Liver (tissue), 9 donors: ENCODE data around the gene ALDOA. TPM values are rescaled to one million over a fixed set of nuclear protein-coding genes. Genes with fewer than 3 reads are reported as not detected.

Experiments used
- DNase-seq: peaks from one replicate; pipeline ENCODE4 v3.0.0-alpha.2; 2017; ENCODE audit warnings: low spot score
- H3K27ac ChIP-seq, 2 donors: one replicate each; pipeline ENCODE4 v1.7.0; 2013; ENCODE audit warnings: inconsistent platforms in 2 of 2, low read length in 2 of 2, control low read depth in 1 of 2, low read depth in 1 of 2, mild to moderate bottlenecking in 1 of 2
- H3K27me3 ChIP-seq, 4 donors: one replicate each; pipeline versions ENCODE4 v1.6.1 to v1.7.0; 2013; ENCODE audit warnings: low read length in 3 of 4, inconsistent platforms in 1 of 4, mild to moderate bottlenecking in 1 of 4, moderate library complexity in 1 of 4; ENCODE audit not compliant: control insufficient read depth in 4 of 4, insufficient read depth in 4 of 4
- H3K36me3 ChIP-seq, 4 donors: one replicate each; pipeline versions ENCODE4 v1.6.1 to v1.7.0; 2013; ENCODE audit warnings: low read length in 3 of 4, mild to moderate bottlenecking in 3 of 4, low read depth in 1 of 4, moderate library complexity in 1 of 4; ENCODE audit not compliant: control insufficient read depth in 4 of 4, insufficient read depth in 3 of 4
- H3K4me1 ChIP-seq, 4 donors: one replicate each; pipeline versions ENCODE4 v1.6.1 to v1.7.0; 2013; ENCODE audit warnings: low read length in 3 of 4, mild to moderate bottlenecking in 3 of 4, moderate library complexity in 1 of 4; ENCODE audit not compliant: control insufficient read depth in 4 of 4, insufficient read depth in 4 of 4
- H3K4me3 ChIP-seq, 3 donors: one replicate each; pipeline versions ENCODE4 v1.6.1 to v1.7.0; 2013; ENCODE audit warnings: low read length in 3 of 3, control low read depth in 1 of 3, low read depth in 1 of 3, mild to moderate bottlenecking in 1 of 3
- H3K9ac ChIP-seq, 2 donors: one replicate each; pipeline ENCODE4 v1.7.0; 2013; ENCODE audit warnings: low read length in 2 of 2, mild to moderate bottlenecking in 2 of 2, moderate library complexity in 2 of 2, control low read depth in 1 of 2, low read depth in 1 of 2
- H3K9me3 ChIP-seq, 4 donors: one replicate each; pipeline versions ENCODE4 v1.6.1 to v1.7.0; 2013; ENCODE audit warnings: low read length in 3 of 4; ENCODE audit not compliant: control insufficient read depth in 4 of 4
- EGR1 ChIP-seq, 2 donors: IDR thresholded peaks; 2 replicates each; pipeline ENCODE4 v1.6.1; 2016 to 2018; ENCODE audit warnings: antibody characterized with exemption in 2 of 2, low read depth in 2 of 2
- FOXA1 ChIP-seq: IDR thresholded peaks from 2 replicates; pipeline ENCODE4 v1.6.1; 2016; ENCODE audit warnings: antibody characterized with exemption
- FOXA2 ChIP-seq: IDR thresholded peaks from 2 replicates; pipeline ENCODE4 v1.6.1; 2016; ENCODE audit warnings: antibody characterized with exemption
- GABPA ChIP-seq, 2 donors: IDR thresholded peaks in 1 of 2; conservative IDR thresholded peaks in 1 of 2; 2 replicates each; pipeline ENCODE4 v1.6.1; 2016; ENCODE audit warnings: antibody characterized with exemption in 2 of 2, mild to moderate bottlenecking in 1 of 2, moderate library complexity in 1 of 2
- HNF4A ChIP-seq, 2 donors: conservative IDR thresholded peaks; 2 replicates each; pipeline ENCODE4 v1.6.1; 2016; ENCODE audit warnings: antibody characterized with exemption in 2 of 2, mild to moderate bottlenecking in 2 of 2
- HNF4G ChIP-seq: IDR thresholded peaks from 2 replicates; pipeline ENCODE4 v1.6.1; 2016; ENCODE audit warnings: antibody characterized with exemption
- JUND ChIP-seq, 2 donors: IDR thresholded peaks; 2 replicates each; pipeline ENCODE4 v1.6.1; 2016; ENCODE audit warnings: antibody characterized with exemption in 2 of 2
- NR2F2 ChIP-seq: IDR thresholded peaks from 2 replicates; pipeline ENCODE4 v1.6.1; 2016; ENCODE audit warnings: antibody characterized with exemption
- RAD21 ChIP-seq, 2 donors: IDR thresholded peaks; 2 replicates each; pipeline ENCODE4 v1.6.1; 2016; ENCODE audit warnings: antibody characterized with exemption in 2 of 2, mild to moderate bottlenecking in 2 of 2
- RXRA ChIP-seq, 2 donors: IDR thresholded peaks; 2 replicates each; pipeline ENCODE4 v1.6.1; 2017 to 2018; ENCODE audit warnings: antibody characterized with exemption in 2 of 2, mild to moderate bottlenecking in 1 of 2
- SP1 ChIP-seq: IDR thresholded peaks from 2 replicates; pipeline ENCODE4 v1.6.1; 2018; ENCODE audit warnings: antibody characterized with exemption, mild to moderate bottlenecking
- TAF1 ChIP-seq: conservative IDR thresholded peaks from 2 replicates; pipeline ENCODE4 v1.6.1; 2016; ENCODE audit warnings: antibody characterized with exemption, mild to moderate bottlenecking
- YY1 ChIP-seq: IDR thresholded peaks from 2 replicates; pipeline ENCODE4 v1.6.1; 2016; ENCODE audit warnings: antibody characterized with exemption, mild to moderate bottlenecking
- WGBS: extraction: QIAGEN DNeasy Blood & Tissue Kit; methylation state at CpG from one replicate; pipeline ENCODE4 v1.1.7; 2013; 5-methylcytosine and 5-hydroxymethylcytosine counted together
- polyA plus RNA-seq, 2 donors: library from polyadenylated mRNA; stranded (reverse) in 1 of 2; unstranded in 1 of 2; fragments of 200-250 nt in 1 of 2; fragments of >200 nt in 1 of 2; fragmentation: Nextera tagmentation in 1 of 2; extraction: Ambion mirVana in 1 of 2; gene quantifications; one replicate each; pipeline versions ENCODE4 v1.2.1 to v1.2.3, GENCODE V29; 2013 to 2015
- total RNA-seq, 2 donors: library from RNA; depleted of rRNA; stranded (reverse); fragments of >200 nt; gene quantifications; one replicate each; pipeline ENCODE4 v1.2.3, GENCODE V29; 2014
- TF ChIP-seq, protein P1 (sequence below): IDR thresholded peaks from 2 replicates; pipeline ENCODE4 v1.6.1; 2016; ENCODE audit warnings: antibody characterized with exemption
- TF ChIP-seq, protein P2 (sequence below): IDR thresholded peaks from 2 replicates; pipeline ENCODE4 v1.6.1; 2016; ENCODE audit warnings: antibody characterized with exemption
- TF ChIP-seq, protein P3 (sequence below): fragments of 150-350 bp; IDR thresholded peaks from 2 replicates; pipeline ENCODE4 v1.5.1; 2017; ENCODE audit warnings: improper control_type of control experiment, low read depth, low read length; ENCODE audit not compliant: missing input control
- TF ChIP-seq, protein P4 (sequence below): IDR thresholded peaks from 2 replicates; pipeline ENCODE4 v1.6.1; 2016; ENCODE audit warnings: antibody characterized with exemption, mild to moderate bottlenecking
- TF ChIP-seq, protein P5 (sequence below): IDR thresholded peaks from 2 replicates; pipeline ENCODE4 v1.6.1; 2016; ENCODE audit warnings: antibody characterized with exemption
- donor health status: healthy.
- donor health status: healthy.
- donor health status: healthy.
- donor health status: healthy.
- donor health status: healthy.

ALDOA gene
- total and polyA plus RNA-seq, 4 donors, result 96.8 to 251 (median 121) TPM

DNA sequence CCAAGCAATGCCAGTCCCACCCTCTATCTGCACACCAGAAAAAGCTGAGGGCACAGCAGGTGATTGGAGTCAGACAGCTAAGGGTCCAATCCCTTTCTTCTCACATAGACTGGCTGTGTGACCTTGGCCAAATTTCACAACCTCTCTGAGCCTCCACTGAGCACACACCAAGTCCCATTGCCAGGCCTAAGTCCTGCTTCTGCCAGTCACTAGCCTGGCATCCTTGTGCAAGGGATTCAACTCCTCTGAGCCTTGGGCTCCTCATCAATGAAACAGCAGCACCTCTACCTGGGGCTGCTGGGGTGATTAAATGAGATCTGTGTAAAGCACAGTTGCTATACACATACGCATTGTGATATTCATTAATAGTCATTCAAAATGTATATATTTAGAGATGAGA lies 19.0 kb upstream of the ALDOA start:
- Histone ChIP-seq H3K4me3 (no peak overlapping the region), H3K27me3 (no peaks in the 10 kb centered on the region), H3K27ac (no peak overlapping the region), H3K36me3 (no peaks in the 10 kb centered on the region), H3K9me3 (no peaks in the 10 kb centered on the region), H3K4me1 (no peaks in the 10 kb centered on the region), H3K9ac (no peak overlapping the region)
- 97% methylated on average over 1 of the region's 1 CpG for WGBS
- TF ChIP-seq GABPA (IDR thresholded peaks at IDR 0.05 in 1 of 2, conservative IDR thresholded peaks at IDR 0.05 in 1 of 2), result no peak
- no peak for TF ChIP-seq NR2F2
- no peak for TF ChIP-seq SP1
- TF ChIP-seq, protein P1, sequence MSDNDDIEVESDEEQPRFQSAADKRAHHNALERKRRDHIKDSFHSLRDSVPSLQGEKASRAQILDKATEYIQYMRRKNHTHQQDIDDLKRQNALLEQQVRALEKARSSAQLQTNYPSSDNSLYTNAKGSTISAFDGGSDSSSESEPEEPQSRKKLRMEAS, result no peak
- TF ChIP-seq, protein P2, sequence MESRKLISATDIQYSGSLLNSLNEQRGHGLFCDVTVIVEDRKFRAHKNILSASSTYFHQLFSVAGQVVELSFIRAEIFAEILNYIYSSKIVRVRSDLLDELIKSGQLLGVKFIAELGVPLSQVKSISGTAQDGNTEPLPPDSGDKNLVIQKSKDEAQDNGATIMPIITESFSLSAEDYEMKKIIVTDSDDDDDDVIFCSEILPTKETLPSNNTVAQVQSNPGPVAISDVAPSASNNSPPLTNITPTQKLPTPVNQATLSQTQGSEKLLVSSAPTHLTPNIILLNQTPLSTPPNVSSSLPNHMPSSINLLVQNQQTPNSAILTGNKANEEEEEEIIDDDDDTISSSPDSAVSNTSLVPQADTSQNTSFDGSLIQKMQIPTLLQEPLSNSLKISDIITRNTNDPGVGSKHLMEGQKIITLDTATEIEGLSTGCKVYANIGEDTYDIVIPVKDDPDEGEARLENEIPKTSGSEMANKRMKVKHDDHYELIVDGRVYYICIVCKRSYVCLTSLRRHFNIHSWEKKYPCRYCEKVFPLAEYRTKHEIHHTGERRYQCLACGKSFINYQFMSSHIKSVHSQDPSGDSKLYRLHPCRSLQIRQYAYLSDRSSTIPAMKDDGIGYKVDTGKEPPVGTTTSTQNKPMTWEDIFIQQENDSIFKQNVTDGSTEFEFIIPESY, result no peak
- no peak for TF ChIP-seq JUND (IDR thresholded peaks at IDR 0.05)
- no peak for TF ChIP-seq RAD21 (IDR thresholded peaks at IDR 0.05)
- TF ChIP-seq, protein P3, sequence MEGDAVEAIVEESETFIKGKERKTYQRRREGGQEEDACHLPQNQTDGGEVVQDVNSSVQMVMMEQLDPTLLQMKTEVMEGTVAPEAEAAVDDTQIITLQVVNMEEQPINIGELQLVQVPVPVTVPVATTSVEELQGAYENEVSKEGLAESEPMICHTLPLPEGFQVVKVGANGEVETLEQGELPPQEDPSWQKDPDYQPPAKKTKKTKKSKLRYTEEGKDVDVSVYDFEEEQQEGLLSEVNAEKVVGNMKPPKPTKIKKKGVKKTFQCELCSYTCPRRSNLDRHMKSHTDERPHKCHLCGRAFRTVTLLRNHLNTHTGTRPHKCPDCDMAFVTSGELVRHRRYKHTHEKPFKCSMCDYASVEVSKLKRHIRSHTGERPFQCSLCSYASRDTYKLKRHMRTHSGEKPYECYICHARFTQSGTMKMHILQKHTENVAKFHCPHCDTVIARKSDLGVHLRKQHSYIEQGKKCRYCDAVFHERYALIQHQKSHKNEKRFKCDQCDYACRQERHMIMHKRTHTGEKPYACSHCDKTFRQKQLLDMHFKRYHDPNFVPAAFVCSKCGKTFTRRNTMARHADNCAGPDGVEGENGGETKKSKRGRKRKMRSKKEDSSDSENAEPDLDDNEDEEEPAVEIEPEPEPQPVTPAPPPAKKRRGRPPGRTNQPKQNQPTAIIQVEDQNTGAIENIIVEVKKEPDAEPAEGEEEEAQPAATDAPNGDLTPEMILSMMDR, result no peak
- no peak for TF ChIP-seq FOXA1
- TF ChIP-seq HNF4A (conservative IDR thresholded peaks at IDR 0.05), result no peak
- DNase-seq, result no peak

DNA sequence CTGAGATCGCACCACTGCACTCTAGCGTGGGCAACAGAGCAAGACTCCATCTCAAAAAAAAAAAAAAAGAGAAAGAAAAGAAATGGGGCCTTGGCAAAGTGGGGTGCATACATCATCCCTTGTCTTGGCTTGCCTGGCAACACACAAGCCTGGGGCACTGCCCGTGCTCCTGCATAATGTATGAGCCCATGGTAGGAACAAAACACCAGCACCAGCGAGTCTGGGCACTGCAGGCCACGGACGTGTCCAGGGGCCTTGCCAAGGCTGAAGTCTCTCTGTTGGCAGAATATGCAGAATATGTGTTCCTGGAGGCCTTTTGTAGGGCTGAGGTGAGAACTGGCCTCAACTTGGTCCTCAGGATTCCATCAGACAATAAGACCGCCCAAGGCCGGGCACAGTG lies 15.7 kb upstream of the ALDOA start:
- H3K27ac ChIP-seq, result no peak overlapping the region
- no peak overlapping the region for H3K9ac ChIP-seq
- no peaks in the 10 kb centered on the region for H3K36me3 ChIP-seq
- H3K4me1 ChIP-seq, result peaks cover 2 to 11% (median 7%) of the 10 kb centered on the region in 4 donors
- no peaks in the 10 kb centered on the region for H3K9me3 ChIP-seq
- H3K27me3 ChIP-seq, result no peaks in the 10 kb centered on the region
- H3K4me3 ChIP-seq, result no peak overlapping the region
- TF ChIP-seq HNF4A (conservative IDR thresholded peaks at IDR 0.05) (no peak), TAF1 (no peak), JUND (IDR thresholded peaks at IDR 0.05) (no peak), FOXA2 (no peak), HNF4G (no peak), RAD21 (IDR thresholded peaks at IDR 0.05) (no peak), GABPA (IDR thresholded peaks at IDR 0.05 in 1 of 2, conservative IDR thresholded peaks at IDR 0.05 in 1 of 2) (no peak), RXRA (IDR thresholded peaks at IDR 0.05) (no peak), EGR1 (IDR thresholded peaks at IDR 0.05; ENCODE audit: low read depth in 2 of 2) (no peak), YY1 (no peak)
- TF ChIP-seq, protein P1, result no peak
- TF ChIP-seq, protein P4, sequence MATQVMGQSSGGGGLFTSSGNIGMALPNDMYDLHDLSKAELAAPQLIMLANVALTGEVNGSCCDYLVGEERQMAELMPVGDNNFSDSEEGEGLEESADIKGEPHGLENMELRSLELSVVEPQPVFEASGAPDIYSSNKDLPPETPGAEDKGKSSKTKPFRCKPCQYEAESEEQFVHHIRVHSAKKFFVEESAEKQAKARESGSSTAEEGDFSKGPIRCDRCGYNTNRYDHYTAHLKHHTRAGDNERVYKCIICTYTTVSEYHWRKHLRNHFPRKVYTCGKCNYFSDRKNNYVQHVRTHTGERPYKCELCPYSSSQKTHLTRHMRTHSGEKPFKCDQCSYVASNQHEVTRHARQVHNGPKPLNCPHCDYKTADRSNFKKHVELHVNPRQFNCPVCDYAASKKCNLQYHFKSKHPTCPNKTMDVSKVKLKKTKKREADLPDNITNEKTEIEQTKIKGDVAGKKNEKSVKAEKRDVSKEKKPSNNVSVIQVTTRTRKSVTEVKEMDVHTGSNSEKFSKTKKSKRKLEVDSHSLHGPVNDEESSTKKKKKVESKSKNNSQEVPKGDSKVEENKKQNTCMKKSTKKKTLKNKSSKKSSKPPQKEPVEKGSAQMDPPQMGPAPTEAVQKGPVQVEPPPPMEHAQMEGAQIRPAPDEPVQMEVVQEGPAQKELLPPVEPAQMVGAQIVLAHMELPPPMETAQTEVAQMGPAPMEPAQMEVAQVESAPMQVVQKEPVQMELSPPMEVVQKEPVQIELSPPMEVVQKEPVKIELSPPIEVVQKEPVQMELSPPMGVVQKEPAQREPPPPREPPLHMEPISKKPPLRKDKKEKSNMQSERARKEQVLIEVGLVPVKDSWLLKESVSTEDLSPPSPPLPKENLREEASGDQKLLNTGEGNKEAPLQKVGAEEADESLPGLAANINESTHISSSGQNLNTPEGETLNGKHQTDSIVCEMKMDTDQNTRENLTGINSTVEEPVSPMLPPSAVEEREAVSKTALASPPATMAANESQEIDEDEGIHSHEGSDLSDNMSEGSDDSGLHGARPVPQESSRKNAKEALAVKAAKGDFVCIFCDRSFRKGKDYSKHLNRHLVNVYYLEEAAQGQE, result no peak
- TF ChIP-seq, protein P5, sequence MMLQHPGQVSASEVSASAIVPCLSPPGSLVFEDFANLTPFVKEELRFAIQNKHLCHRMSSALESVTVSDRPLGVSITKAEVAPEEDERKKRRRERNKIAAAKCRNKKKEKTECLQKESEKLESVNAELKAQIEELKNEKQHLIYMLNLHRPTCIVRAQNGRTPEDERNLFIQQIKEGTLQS, result no peak
- TF ChIP-seq, protein P2, result no peak
- TF ChIP-seq, protein P3, result no peak
- 95% methylated on average over 8 of the region's 8 CpGs for WGBS
- DNase-seq, result no peak
